GM20431 (cell line): ENCODE measurements around the gene PARD3B.

Source experiments
- in situ Hi-C: fragments of 300-500 bp; cut with MseI, MboI; formaldehyde crosslinking; loops from one replicate; pipeline ENCODE4 v1.15.0; 2020; ENCODE audit warnings: low sequenced_read_pairs; ENCODE audit not compliant: unreplicated experiment

The PARD3B gene

GRCh38 chr2:205337274-205337673 lies 792.0 kb downstream of the PARD3B start:
- in situ Hi-C loops: no loop called here

GRCh38 chr2:205338156-205338555 lies 792.9 kb downstream of the PARD3B start:
- in situ Hi-C loops: no loop called here

GRCh38 chr2:205343103-205343502 lies 797.8 kb downstream of the PARD3B start:
- in situ Hi-C loops: no loop called here

- in situ Hi-C loops: no loop called here
Observed at GRCh38 chr2:205346649-205347048, 801.4 kb downstream of the PARD3B start.

GRCh38 chr2:205347899-205348298 lies 802.6 kb downstream of the PARD3B start:
- in situ Hi-C loops: no loop called here

- in situ Hi-C loops: no loop called here
Observed at GRCh38 chr2:205352094-205352493, 806.8 kb downstream of the PARD3B start.

GRCh38 chr2:205352593-205352992 lies 807.3 kb downstream of the PARD3B start:
- in situ Hi-C loops: no loop called here

- in situ Hi-C loops: no loop called here
Observed at GRCh38 chr2:205357732-205358131, 812.5 kb downstream of the PARD3B start.

GRCh38 chr2:205358351-205358815 lies 813.1 kb downstream of the PARD3B start:
- in situ Hi-C loops: no loop called here

- in situ Hi-C loops: no loop called here
Observed at GRCh38 chr2:205361272-205361671, 816.0 kb downstream of the PARD3B start.

GRCh38 chr2:205361970-205362369 lies 816.7 kb downstream of the PARD3B start:
- in situ Hi-C loops: no loop called here

- in situ Hi-C loops: no loop called here
Observed at GRCh38 chr2:205364261-205364660, 819.0 kb downstream of the PARD3B start.

GRCh38 chr2:205366336-205367060 lies 821.2 kb downstream of the PARD3B start:
- in situ Hi-C loops: no loop called here

GRCh38 chr2:205367331-205367935 lies 822.2 kb downstream of the PARD3B start:
- in situ Hi-C loops: no loop called here

- in situ Hi-C loops: no loop called here
Observed at GRCh38 chr2:205369813-205370212, 824.5 kb downstream of the PARD3B start.

GRCh38 chr2:205370726-205371125 lies 825.5 kb downstream of the PARD3B start:
- in situ Hi-C loops: no loop called here

GRCh38 chr2:205372141-205372540 lies 826.9 kb downstream of the PARD3B start:
- in situ Hi-C loops: no loop called here

- in situ Hi-C loops: no loop called here
Observed at GRCh38 chr2:205375461-205376448, 830.5 kb downstream of the PARD3B start.

- in situ Hi-C loops: no loop called here
Observed at GRCh38 chr2:205377324-205377723, 832.0 kb downstream of the PARD3B start.

GRCh38 chr2:205383601-205384000 lies 838.3 kb downstream of the PARD3B start:
- in situ Hi-C loops: no loop called here

GRCh38 chr2:205386109-205386508 lies 840.8 kb downstream of the PARD3B start:
- in situ Hi-C loops: no loop called here
